ENCODE measurements around the gene DYNLRB2. TPM values are rescaled to one million over a fixed set of nuclear protein-coding genes. Genes with fewer than 3 reads are reported as not detected.

DYNLRB2 gene
- total and polyA plus RNA-seq, 10 of the 15 experiments (the other 5 are each of a cell fraction or from before 2014, with no cell fraction given), result 0.21 to 1.2 (median 0.40) TPM; not detected in 5

DNA sequence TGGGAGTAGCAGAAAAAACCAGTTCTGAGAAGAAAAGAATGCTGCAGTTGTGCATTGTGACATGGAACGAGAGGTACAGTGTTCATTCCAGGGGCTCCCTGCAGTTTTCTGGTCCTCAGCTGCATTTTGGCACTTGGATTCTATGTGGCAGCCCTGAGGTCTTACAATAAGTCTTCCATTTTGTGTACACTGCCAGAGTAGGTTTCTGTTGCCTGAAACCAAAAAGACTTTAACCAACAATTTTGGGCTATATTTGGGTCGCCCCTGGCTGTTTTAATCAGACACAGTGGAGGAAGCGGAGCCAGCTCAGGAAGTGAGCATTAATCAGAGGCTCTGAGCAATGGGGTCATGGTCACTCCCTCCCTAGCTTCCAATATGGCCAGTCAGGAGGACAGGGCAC lies 15.7 kb downstream of the DYNLRB2 start (continued):
- TF ChIP-seq IKZF1 (conservative IDR thresholded peaks at IDR 0.05) (no peak), ELK1 (IDR thresholded peaks at IDR 0.05; ENCODE audit: low read depth, low read length) (no peak), ESRRA (IDR thresholded peaks at IDR 0.05; ENCODE audit: low read length) (no peak)

- ChIA-PET RAD21 (ENCODE audit: unreplicated experiment) (no interaction called here), POLR2A (no interaction called here), CTCF (no interaction called here), SMC1A (ENCODE audit: uncharacterized antibody, unreplicated experiment) (no interaction called here)
- Histone ChIP-seq H3K27me3 (replicated peaks in 1 of 2; ENCODE audit: control insufficient read depth in 2 of 2, insufficient read depth in 2 of 2, low read length in 1 of 2) (peaks cover 0 to 5% of the 10 kb centered on the region in 2 experiments; a peak in 1 of 4 replicates), H3K4me1 (ENCODE audit: control insufficient read depth, insufficient read depth, low read length) (no peaks in the 10 kb centered on the region), H4K20me1 (ENCODE audit: control insufficient read depth, insufficient read depth) (no peaks in the 10 kb centered on the region; the same call in 1 of the 2 replicates), H3K4me3 (no peak overlapping the region), H2AFZ (ENCODE audit: control insufficient read depth, low read depth, low read length) (no peak overlapping the region), H3K79me2 (ENCODE audit: control insufficient read depth, insufficient read depth, low read length) (no peaks in the 10 kb centered on the region), H3K36me3 (ENCODE audit: control insufficient read depth in 2 of 2, insufficient read depth in 2 of 2, low read length in 1 of 2) (no peaks in the 10 kb centered on the region), H3K4me2 (ENCODE audit: control insufficient read depth, insufficient read depth) (no peak overlapping the region), H3K9me3 (replicated peaks; ENCODE audit: control insufficient read depth, insufficient read depth, low read length) (no peaks in the 10 kb centered on the region), H3K9ac (ENCODE audit: control insufficient read depth, insufficient read depth, low read length) (no peak overlapping the region), H3K27ac (ENCODE audit: control insufficient read depth, insufficient read depth) (no peak overlapping the region)
- in situ Hi-C loops (cut with MboI), result no loop called here
- BruUV-seq (replicated peaks), result no TSS peak
- FAIRE-seq, result no peak
- DNase-seq (ENCODE audit: low read depth, low spot score), result no peak
- no peak for ATAC-seq
- intact Hi-C loops (cut with micrococcal nuclease; ENCODE audit: unreplicated experiment), result no loop called here
- WGBS (ENCODE audit: insufficient coverage, insufficient replicate concordance, low lambda C conversion rate, missing lambda C conversion rate), result 62% methylated on average over 5 of the region's 5 CpGs
- TF ChIP-seq USF1 (IDR thresholded peaks at IDR 0.05; ENCODE audit: borderline replicate concordance, extremely low read length, insufficient read depth, low read depth, low read length), result no peak
Observed at GRCh38 chr16:80557037-80557436, 16.2 kb downstream of the DYNLRB2 start.
